OCI-LY7 (cell line): ENCODE measurements around the gene WASHC4. TPM values are rescaled to one million over a fixed set of nuclear protein-coding genes. Genes with fewer than 3 reads are reported as not detected.

Experiments used
- BruUV-seq: library from RNA; stranded (reverse); fragments of 400-500 nt; replicated peaks from 2 replicates; lab custom pipeline; 2021; lab: Mats Ljungman, UMichigan
- CTCF ChIA-PET: fragments of 300-600 bp; sonication (Branson Sonifier 250); formaldehyde crosslinking; loops from one replicate; lab custom pipeline; 2022; ENCODE audit warnings: antibody characterized with exemption; ENCODE audit not compliant: unreplicated experiment; lab: Charles Lee
- POLR2A ChIA-PET: fragments of 300-600 bp; sonication (Branson Sonifier 250); formaldehyde crosslinking; loops from one replicate; lab custom pipeline; 2022; ENCODE audit warnings: antibody characterized with exemption; lab: Charles Lee
- DNase-seq: peaks from one replicate; pipeline ENCODE4 v3.0.0-alpha.2; 2015; ENCODE audit warnings: low spot score
- H2AFZ ChIP-seq: fragments of 200-600 bp; sonication (generic), shearing (Covaris generic); 2 replicates; pipeline ENCODE4 v1.6.1; 2014; ENCODE audit warnings: mild to moderate bottlenecking, antibody characterized with exemption, low read length, moderate library complexity
- H3K27ac ChIP-seq: fragments of 200-600 bp; sonication (generic); 2 replicates; pipeline ENCODE4 v1.5.1; 2014; ENCODE audit warnings: mixed run types, low read depth, mild to moderate bottlenecking, moderate library complexity, low read length, inconsistent platforms; ENCODE audit not compliant: poor library complexity, severe bottlenecking
- H3K36me3 ChIP-seq: fragments of 200-600 bp; sonication (generic); 2 replicates; pipeline ENCODE4 v1.6.1; 2014; ENCODE audit warnings: mild to moderate bottlenecking, antibody characterized with exemption, low read length, moderate library complexity, mixed read lengths; ENCODE audit not compliant: insufficient read depth
- H3K4me1 ChIP-seq: fragments of 200-600 bp; sonication (generic); 2 replicates; pipeline ENCODE4 v1.5.1; 2014; ENCODE audit warnings: mild to moderate bottlenecking, low read length; ENCODE audit not compliant: insufficient read depth, poor library complexity, severe bottlenecking
- H3K4me2 ChIP-seq: fragments of 200-600 bp; sonication (generic); 2 replicates; pipeline ENCODE4 v1.6.1; 2014; ENCODE audit warnings: mild to moderate bottlenecking, low read length
- H3K4me3 ChIP-seq: fragments of 200-600 bp; sonication (generic); 2 replicates; pipeline ENCODE4 v1.5.1; 2014; ENCODE audit warnings: mild to moderate bottlenecking, low read depth, low read length; ENCODE audit not compliant: poor library complexity, severe bottlenecking
- H3K79me2 ChIP-seq: fragments of 200-600 bp; sonication (generic); 2 replicates; pipeline ENCODE4 v1.6.1; 2016; ENCODE audit warnings: low read depth, mild to moderate bottlenecking, low read length, moderate library complexity, mixed read lengths; ENCODE audit not compliant: insufficient read depth
- H3K9me2 ChIP-seq: fragments of 200-600 bp; sonication (generic); 2 replicates; pipeline ENCODE4 v1.6.1; 2016; ENCODE audit warnings: mild to moderate bottlenecking, low read length, mixed read lengths; ENCODE audit not compliant: insufficient read depth
- H3K9me3 ChIP-seq: fragments of 200-600 bp; sonication (generic); 2 replicates; pipeline ENCODE4 v1.6.1; 2014; ENCODE audit warnings: mild to moderate bottlenecking, mixed run types, low read length, mixed read lengths
- H4K20me1 ChIP-seq: fragments of 200-600 bp; sonication (generic); 2 replicates; pipeline ENCODE4 v1.6.1; 2014; ENCODE audit warnings: mild to moderate bottlenecking, antibody characterized with exemption, low read length, moderate library complexity, mixed read lengths; ENCODE audit not compliant: insufficient read depth
- EZH2phosphoT487 ChIP-seq: fragments of 200-600 bp; sonication (generic); IDR thresholded peaks from 2 replicates; pipeline ENCODE4 v1.6.1; 2018; ENCODE audit warnings: low read depth, borderline replicate concordance, mild to moderate bottlenecking, mixed run types, antibody characterized with exemption, low read length, moderate library complexity, mixed read lengths
- intact Hi-C: fragments of 100-400 bp; cut with micrococcal nuclease; formaldehyde crosslinking; loops from one replicate; pipeline ENCODE4 v1.10.0; 2022; ENCODE audit not compliant: unreplicated experiment
- total RNA-seq, 2 experiments: library from RNA; depleted of rRNA in 1 of 2; stranded (reverse); fragments of >200 nt in 1 of 2; shearing (Covaris generic) in 1 of 2; gene quantifications; 2 replicates each; pipeline ENCODE4 v1.2.3, GENCODE V29; 2014 to 2022
- TF ChIP-seq, protein P1 (sequence below): fragments of 200-600 bp; sonication (generic); conservative IDR thresholded peaks from 2 replicates; pipeline ENCODE4 v1.5.1; 2014; ENCODE audit warnings: mild to moderate bottlenecking, antibody characterized with exemption, low read length, moderate library complexity, mixed read lengths

Gene WASHC4
- total RNA-seq, 2 experiments from 2014 or later, result 54.8 to 71.8 TPM

GRCh38 chr12:105167346-105167745 is 59.8 kb downstream of the WASHC4 start:
- H3K9me2 ChIP-seq, result no peaks in the 10 kb centered on the region
- no peak overlapping the region for H3K4me3 ChIP-seq
- no peaks in the 10 kb centered on the region for H3K9me3 ChIP-seq
- no peak for TF ChIP-seq EZH2phosphoT487
- TF ChIP-seq, protein P1, sequence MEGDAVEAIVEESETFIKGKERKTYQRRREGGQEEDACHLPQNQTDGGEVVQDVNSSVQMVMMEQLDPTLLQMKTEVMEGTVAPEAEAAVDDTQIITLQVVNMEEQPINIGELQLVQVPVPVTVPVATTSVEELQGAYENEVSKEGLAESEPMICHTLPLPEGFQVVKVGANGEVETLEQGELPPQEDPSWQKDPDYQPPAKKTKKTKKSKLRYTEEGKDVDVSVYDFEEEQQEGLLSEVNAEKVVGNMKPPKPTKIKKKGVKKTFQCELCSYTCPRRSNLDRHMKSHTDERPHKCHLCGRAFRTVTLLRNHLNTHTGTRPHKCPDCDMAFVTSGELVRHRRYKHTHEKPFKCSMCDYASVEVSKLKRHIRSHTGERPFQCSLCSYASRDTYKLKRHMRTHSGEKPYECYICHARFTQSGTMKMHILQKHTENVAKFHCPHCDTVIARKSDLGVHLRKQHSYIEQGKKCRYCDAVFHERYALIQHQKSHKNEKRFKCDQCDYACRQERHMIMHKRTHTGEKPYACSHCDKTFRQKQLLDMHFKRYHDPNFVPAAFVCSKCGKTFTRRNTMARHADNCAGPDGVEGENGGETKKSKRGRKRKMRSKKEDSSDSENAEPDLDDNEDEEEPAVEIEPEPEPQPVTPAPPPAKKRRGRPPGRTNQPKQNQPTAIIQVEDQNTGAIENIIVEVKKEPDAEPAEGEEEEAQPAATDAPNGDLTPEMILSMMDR, result no peak
- no peak overlapping the region for H3K27ac ChIP-seq
- no peaks in the 10 kb centered on the region for H4K20me1 ChIP-seq
- H3K79me2 ChIP-seq, result no peaks in the 10 kb centered on the region; the same call in 1 of the 2 replicates
- H2AFZ ChIP-seq, result no peak overlapping the region
- ChIA-PET CTCF (no interaction called here), POLR2A (no interaction called here)
- intact Hi-C loops, result no loop called here
- peaks cover 95% of the 10 kb centered on the region for H3K36me3 ChIP-seq
- BruUV-seq, result no TSS peak
- H3K4me1 ChIP-seq, result no peaks in the 10 kb centered on the region
- no peak overlapping the region for H3K4me2 ChIP-seq
- DNase-seq, result no peak

DNA sequence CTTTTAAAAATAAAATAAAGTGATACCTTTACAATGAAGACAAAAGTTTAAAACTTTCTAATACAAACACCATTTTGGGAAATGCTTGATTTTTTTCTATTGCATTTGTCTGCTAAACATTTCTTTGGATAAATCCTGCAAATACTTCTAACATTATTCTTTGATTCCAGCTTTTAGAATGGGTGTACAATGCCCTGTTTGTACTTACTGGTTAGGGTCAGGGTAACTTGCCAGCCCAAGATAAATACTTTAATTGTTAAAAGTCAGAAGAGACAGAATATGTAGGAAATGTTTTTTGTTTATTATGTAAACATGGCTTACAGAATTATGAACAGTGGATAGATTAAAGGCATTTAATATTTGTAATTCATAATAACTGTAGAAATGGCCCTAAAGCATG is 60.5 kb downstream of the WASHC4 start:
- H3K9me2 ChIP-seq, result no peaks in the 10 kb centered on the region
- ChIA-PET CTCF (no interaction called here), POLR2A (no interaction called here)
- H2AFZ ChIP-seq, result no peak overlapping the region
- DNase-seq, result no peak
- intact Hi-C loops, result no loop called here
- peaks cover 92% of the 10 kb centered on the region for H3K36me3 ChIP-seq
- H3K79me2 ChIP-seq, result no peaks in the 10 kb centered on the region
- H3K9me3 ChIP-seq, result no peaks in the 10 kb centered on the region
- H3K4me3 ChIP-seq, result no peak overlapping the region
- H3K27ac ChIP-seq, result no peak overlapping the region
- no peak overlapping the region for H3K4me2 ChIP-seq
- BruUV-seq, result no TSS peak
- no peaks in the 10 kb centered on the region for H4K20me1 ChIP-seq
- no peak for TF ChIP-seq EZH2phosphoT487
- TF ChIP-seq, protein P1, result no peak
- no peaks in the 10 kb centered on the region for H3K4me1 ChIP-seq

DNA sequence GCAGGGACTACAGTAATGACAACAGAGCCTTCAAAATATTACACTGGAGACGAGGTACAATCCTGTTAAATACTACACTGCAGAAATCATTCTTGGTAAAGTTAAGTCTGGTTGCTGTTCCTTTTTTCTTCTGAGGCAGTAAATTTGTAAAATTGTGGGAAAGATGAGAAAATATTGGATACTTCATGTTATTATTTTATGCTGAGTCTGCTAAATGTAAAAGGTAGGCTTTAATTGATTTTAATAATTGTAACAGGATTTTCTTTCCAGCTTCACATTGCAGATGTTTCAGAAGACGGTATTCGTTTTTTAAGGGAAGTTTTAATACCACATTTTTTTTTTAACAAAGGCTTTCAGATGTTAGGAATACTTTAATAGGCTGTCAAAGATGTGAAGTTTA is 62.6 kb downstream of the WASHC4 start:
- intact Hi-C loops, result loop anchor here (5.0 kb wide), 1 partner anchor 212 kb away; no protein-coding TSS in a partner anchor
- POLR2A ChIA-PET, result interaction anchor here (1.8 kb wide), 1 partner anchor 9 kb away, joined by 3 read pairs; no protein-coding TSS in a partner anchor

More for the DNA sequence above, 62.6 kb downstream of the WASHC4 start:
- no peaks in the 10 kb centered on the region for H3K79me2 ChIP-seq
- no peak for TF ChIP-seq EZH2phosphoT487
- TF ChIP-seq, protein P1, result no peak
- no peak overlapping the region for H2AFZ ChIP-seq
- no peaks in the 10 kb centered on the region for H3K9me2 ChIP-seq
- no peaks in the 10 kb centered on the region for H4K20me1 ChIP-seq
- CTCF ChIA-PET, result no interaction called here
- H3K36me3 ChIP-seq, result peaks cover 89% of the 10 kb centered on the region
- BruUV-seq, result no TSS peak
- no peaks in the 10 kb centered on the region for H3K4me1 ChIP-seq
- H3K4me3 ChIP-seq, result no peak overlapping the region
- H3K4me2 ChIP-seq, result no peak overlapping the region
- H3K27ac ChIP-seq, result no peak overlapping the region
- no peaks in the 10 kb centered on the region for H3K9me3 ChIP-seq
- DNase-seq, result no peak
